ENCODE results near the gene FSD2. TPM values are rescaled to one million over a fixed set of nuclear protein-coding genes. Genes with fewer than 3 reads are reported as not detected.
A peak's percentile ranks its signal among the peaks of the same experiment; 100 is the strongest.

FSD2 gene
- total and polyA plus RNA-seq, 9 of the 15 experiments (the other 6 are each of a cell fraction or from before 2014, with no cell fraction given), result 0.01 to 0.06 TPM; not detected in 7

DNA sequence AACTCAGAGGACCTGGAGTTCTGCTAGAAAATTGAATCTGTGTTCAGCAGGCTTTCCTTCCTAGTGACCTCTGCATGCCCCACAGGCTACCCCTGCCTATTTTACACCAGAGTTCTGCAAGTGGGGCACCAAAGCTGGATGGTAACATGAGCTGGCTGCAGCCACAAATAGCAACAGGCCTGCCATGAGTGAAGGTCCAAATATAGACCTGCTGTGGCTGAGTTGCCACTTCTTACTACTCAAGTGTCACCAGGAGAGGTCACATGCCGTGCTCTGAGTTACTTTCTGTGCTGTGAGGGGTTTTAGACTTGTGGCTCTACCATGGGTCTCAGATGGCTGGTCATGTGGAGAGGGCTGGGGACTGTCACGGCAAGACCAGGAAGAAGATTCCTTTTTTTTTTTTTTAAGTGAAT, at the start of gene FSD2 (continued):
- TF ChIP-seq USF1 (CRISPR knock-in tag; IDR thresholded peaks at IDR 0.05) (peak; percentile 47; the same call in 1 of the 2 replicates), MEF2D (tag; conservative IDR thresholded peaks at IDR 0.05; ENCODE audit: low read depth) (peak; percentile 91), ZNF395 (CRISPR knock-in tag; IDR thresholded peaks at IDR 0.05) (0 out of 2 replicates have a peak, but pooled peaks have one; percentile 38), RAD51 (IDR thresholded peaks at IDR 0.05; ENCODE audit: borderline replicate concordance, low read depth) (peak; percentile 35; the same call in 1 of the 2 replicates), PHB2 (IDR thresholded peaks at IDR 0.05; ENCODE audit: low read depth) (no peak), SRF (CRISPR knock-in tag; IDR thresholded peaks at IDR 0.05) (0 out of 4 replicates have a peak, but pooled peaks of 1 of the 2 experiments have one; percentile 20), CTCFL (IDR thresholded peaks at IDR 0.05; ENCODE audit: borderline replicate concordance, insufficient read depth, low read depth, low read length, poor library complexity, severe bottlenecking) (no peak)
- TF ChIP-seq, protein P1, sequence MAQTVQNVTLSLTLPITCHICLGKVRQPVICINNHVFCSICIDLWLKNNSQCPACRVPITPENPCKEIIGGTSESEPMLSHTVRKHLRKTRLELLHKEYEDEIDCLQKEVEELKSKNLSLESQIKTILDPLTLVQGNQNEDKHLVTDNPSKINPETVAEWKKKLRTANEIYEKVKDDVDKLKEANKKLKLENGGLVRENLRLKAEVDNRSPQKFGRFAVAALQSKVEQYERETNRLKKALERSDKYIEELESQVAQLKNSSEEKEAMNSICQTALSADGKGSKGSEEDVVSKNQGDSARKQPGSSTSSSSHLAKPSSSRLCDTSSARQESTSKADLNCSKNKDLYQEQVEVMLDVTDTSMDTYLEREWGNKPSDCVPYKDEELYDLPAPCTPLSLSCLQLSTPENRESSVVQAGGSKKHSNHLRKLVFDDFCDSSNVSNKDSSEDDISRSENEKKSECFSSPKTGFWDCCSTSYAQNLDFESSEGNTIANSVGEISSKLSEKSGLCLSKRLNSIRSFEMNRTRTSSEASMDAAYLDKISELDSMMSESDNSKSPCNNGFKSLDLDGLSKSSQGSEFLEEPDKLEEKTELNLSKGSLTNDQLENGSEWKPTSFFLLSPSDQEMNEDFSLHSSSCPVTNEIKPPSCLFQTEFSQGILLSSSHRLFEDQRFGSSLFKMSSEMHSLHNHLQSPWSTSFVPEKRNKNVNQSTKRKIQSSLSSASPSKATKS (CRISPR knock-in tag; IDR thresholded peaks at IDR 0.05), result no peak
